ENCODE data around the gene UVRAG. TPM values are rescaled to one million over a fixed set of nuclear protein-coding genes. Genes with fewer than 3 reads are reported as not detected.
A peak's percentile ranks its signal among the peaks of the same experiment; 100 is the strongest.

UVRAG gene
- total and polyA plus RNA-seq, 2 donors from 2014 or later: 7.2 to 27.9 TPM

GRCh38 chr11:75782540-75783263 is 32.3 kb upstream of the UVRAG start:
- H3K27me3 ChIP-seq (ENCODE audit: control insufficient read depth, insufficient read depth, low read length): no peaks in the 10 kb centered on the region
- DNase-seq (peak in 1 of 5 donors; percentile 26), FAIRE-seq (no peak)
- intact Hi-C loops (cut with DNase I): no loop called here
- no peaks in the 10 kb centered on the region for H3K9me3 ChIP-seq (ENCODE audit: control insufficient read depth in 2 of 3, insufficient read depth in 1 of 3, low read length in 3 of 3)
- no peaks in the 10 kb centered on the region for H3K36me3 ChIP-seq (ENCODE audit: control insufficient read depth in 2 of 3, insufficient read depth in 3 of 3, low read length in 3 of 3)
- no peak overlapping the region for H3K4me3 ChIP-seq (ENCODE audit: low read length in 3 of 3)
- no peak overlapping the region for H3K27ac ChIP-seq (ENCODE audit: low read depth in 2 of 2, low read length in 2 of 2)
- TF ChIP-seq CTCF (IDR thresholded peaks at IDR 0.05; ENCODE audit: borderline replicate concordance, extremely low read depth, insufficient read depth): no peak
- no peak overlapping the region for H3K9ac ChIP-seq (ENCODE audit: low read length in 3 of 3)
- H3K4me1 ChIP-seq (ENCODE audit: control insufficient read depth in 2 of 3, insufficient read depth in 2 of 3, low read depth in 1 of 3, low read length in 3 of 3): peaks cover 0 to 5% (median 2%) of the 10 kb centered on the region in 3 donors

- no peaks in the 10 kb centered on the region for H3K27me3 ChIP-seq (ENCODE audit: control insufficient read depth, insufficient read depth, low read length)
- no peaks in the 10 kb centered on the region for H3K9me3 ChIP-seq (ENCODE audit: control insufficient read depth in 2 of 3, insufficient read depth in 1 of 3, low read length in 3 of 3)
- peaks cover 0 to 5% (median 2%) of the 10 kb centered on the region in 3 donors for H3K4me1 ChIP-seq (ENCODE audit: control insufficient read depth in 2 of 3, insufficient read depth in 2 of 3, low read depth in 1 of 3, low read length in 3 of 3)
- no peaks in the 10 kb centered on the region for H3K36me3 ChIP-seq (ENCODE audit: control insufficient read depth in 2 of 3, insufficient read depth in 3 of 3, low read length in 3 of 3)
- no peak overlapping the region for H3K27ac ChIP-seq (ENCODE audit: low read depth in 2 of 2, low read length in 2 of 2)
- DNase-seq: no peak
- H3K9ac ChIP-seq (ENCODE audit: low read length in 3 of 3): no peak overlapping the region
- no peak for TF ChIP-seq CTCF (IDR thresholded peaks at IDR 0.05; ENCODE audit: borderline replicate concordance, extremely low read depth, insufficient read depth)
- H3K4me3 ChIP-seq (ENCODE audit: low read length in 3 of 3): no peak overlapping the region
- intact Hi-C loops (cut with DNase I): no loop called here
- FAIRE-seq: no peak
Measured at GRCh38 chr11:75783416-75784084, 31.5 kb upstream of the UVRAG start.

GRCh38 chr11:75784085-75784478 is 30.9 kb upstream of the UVRAG start:
- no peak for TF ChIP-seq CTCF (IDR thresholded peaks at IDR 0.05; ENCODE audit: borderline replicate concordance, extremely low read depth, insufficient read depth)
- FAIRE-seq: no peak

More at GRCh38 chr11:75784085-75784478, 30.9 kb upstream of the UVRAG start:
- no peak overlapping the region for H3K9ac ChIP-seq (ENCODE audit: low read length in 3 of 3)
- no peaks in the 10 kb centered on the region for H3K36me3 ChIP-seq (ENCODE audit: control insufficient read depth in 2 of 3, insufficient read depth in 3 of 3, low read length in 3 of 3)
- no peaks in the 10 kb centered on the region for H3K9me3 ChIP-seq (ENCODE audit: control insufficient read depth in 2 of 3, insufficient read depth in 1 of 3, low read length in 3 of 3)
- DNase-seq: no peak
- H3K4me3 ChIP-seq (ENCODE audit: low read length in 3 of 3): no peak overlapping the region
- no peaks in the 10 kb centered on the region for H3K27me3 ChIP-seq (ENCODE audit: control insufficient read depth, insufficient read depth, low read length)
- H3K27ac ChIP-seq (ENCODE audit: low read depth in 2 of 2, low read length in 2 of 2): no peak overlapping the region
- peaks cover 0 to 5% (median 2%) of the 10 kb centered on the region in 3 donors for H3K4me1 ChIP-seq (ENCODE audit: control insufficient read depth in 2 of 3, insufficient read depth in 2 of 3, low read depth in 1 of 3, low read length in 3 of 3)
- intact Hi-C loops (cut with DNase I): no loop called here

All from kidney (tissue), 14 donors.